HG02870 (cell line): Measurements from ENCODE around the gene TLCD2.
"Not testable (repeated sequence)": the region's sequence is repeated elsewhere in the genome, so short reads cannot be mapped to it uniquely, and the experiment has no call there.

Experiments used
- ATAC-seq: cut with Tn5 transposase; IDR thresholded peaks from one replicate; pipeline ENCODE4 v1.9.1; 2021; ENCODE audit warnings: mild to moderate bottlenecking, moderate library complexity; ENCODE audit not compliant: unreplicated experiment

The TLCD2 gene

GRCh38 chr17:1709971-1710806, at the start of gene TLCD2:
Gene TLCD2, minus strand, starts transcription at chr17:1710377. Its CDS starts 135 bp downstream, at chr17:1710242.
- ATAC-seq = no peak

GRCh38 chr17:1759529-1759928, 49.4 kb upstream of the TLCD2 start:
- no peak for ATAC-seq

GRCh38 chr17:1758807-1759206, 48.6 kb upstream of the TLCD2 start:
- ATAC-seq = no peak

GRCh38 chr17:1755827-1756262, 45.7 kb upstream of the TLCD2 start:
- ATAC-seq = no peak

GRCh38 chr17:1755252-1755826, 45.2 kb upstream of the TLCD2 start:
- ATAC-seq = no peak

GRCh38 chr17:1754430-1755112, 44.4 kb upstream of the TLCD2 start:
- ATAC-seq = no peak

- no peak for ATAC-seq
Observed at GRCh38 chr17:1753767-1754429, 43.7 kb upstream of the TLCD2 start.

- no peak for ATAC-seq
Observed at GRCh38 chr17:1752425-1753262, 42.5 kb upstream of the TLCD2 start.

- ATAC-seq = no peak
Observed at GRCh38 chr17:1750628-1751027, 40.5 kb upstream of the TLCD2 start.

GRCh38 chr17:1746975-1747543, 36.9 kb upstream of the TLCD2 start:
- no peak for ATAC-seq

- no peak for ATAC-seq
Observed at GRCh38 chr17:1745513-1746020, 35.4 kb upstream of the TLCD2 start.

GRCh38 chr17:1744551-1745512, 34.7 kb upstream of the TLCD2 start:
- ATAC-seq = no peak

GRCh38 chr17:1743088-1743439, 32.9 kb upstream of the TLCD2 start:
- no peak for ATAC-seq

- ATAC-seq = no peak
Observed at GRCh38 chr17:1742371-1743087, 32.4 kb upstream of the TLCD2 start, which contains the start of gene SERPINF2. Gene SERPINF2, plus strand, starts transcription at chr17:1742871. Its CDS starts 2,125 bp downstream, at chr17:1744996.

- ATAC-seq = not testable (repeated sequence)
Observed at GRCh38 chr17:1741899-1742298, 31.7 kb upstream of the TLCD2 start.

- no peak for ATAC-seq
Observed at GRCh38 chr17:1737531-1738291, 27.5 kb upstream of the TLCD2 start.
